Central memory CD8-positive, alpha-beta T cell (primary cell): Measurements from ENCODE around the gene GRIN2A.

Source experiments
- ATAC-seq: fragments of 150-1000 bp; cut with Tn5 transposase; replicated peaks from 2 replicates; pipeline ENCODE4 v1.10.0; 2022; ENCODE audit warnings: mild to moderate bottlenecking, moderate FRiP score, moderate number of reproducible peaks; ENCODE audit not compliant: poor library complexity, severe bottlenecking; ENCODE audit errors: extremely low read depth
- DNase-seq, 2 donors: peaks; one replicate each; pipeline ENCODE4 v3.0.0; 2021; ENCODE audit warnings: low spot score in 2 of 2
- H3K27ac Mint-ChIP-seq: one replicate; pipeline ENCODE4 v1.8.0; 2022; ENCODE audit warnings: low read depth, mild to moderate bottlenecking, moderate library complexity, mixed read lengths
- H3K27me3 Mint-ChIP-seq: one replicate; pipeline ENCODE4 v1.8.0; 2022; ENCODE audit warnings: mixed read lengths
- H3K36me3 Mint-ChIP-seq: one replicate; pipeline ENCODE4 v1.8.0; 2022; ENCODE audit warnings: mild to moderate bottlenecking, moderate library complexity, mixed read lengths; ENCODE audit not compliant: insufficient read depth
- H3K4me1 Mint-ChIP-seq: one replicate; pipeline ENCODE4 v1.8.0; 2022; ENCODE audit warnings: mixed read lengths
- H3K4me3 Mint-ChIP-seq: one replicate; pipeline ENCODE4 v1.8.0; 2022; ENCODE audit warnings: mild to moderate bottlenecking, moderate library complexity, mixed read lengths
- H3K9me3 Mint-ChIP-seq: one replicate; pipeline ENCODE4 v1.8.0; 2022; ENCODE audit warnings: mixed read lengths

GRIN2A gene

GRCh38 chr16:9980981-9981380 is 201.2 kb downstream of the GRIN2A start:
- H3K9me3 Mint-ChIP-seq = no peaks in the 10 kb centered on the region

DNA sequence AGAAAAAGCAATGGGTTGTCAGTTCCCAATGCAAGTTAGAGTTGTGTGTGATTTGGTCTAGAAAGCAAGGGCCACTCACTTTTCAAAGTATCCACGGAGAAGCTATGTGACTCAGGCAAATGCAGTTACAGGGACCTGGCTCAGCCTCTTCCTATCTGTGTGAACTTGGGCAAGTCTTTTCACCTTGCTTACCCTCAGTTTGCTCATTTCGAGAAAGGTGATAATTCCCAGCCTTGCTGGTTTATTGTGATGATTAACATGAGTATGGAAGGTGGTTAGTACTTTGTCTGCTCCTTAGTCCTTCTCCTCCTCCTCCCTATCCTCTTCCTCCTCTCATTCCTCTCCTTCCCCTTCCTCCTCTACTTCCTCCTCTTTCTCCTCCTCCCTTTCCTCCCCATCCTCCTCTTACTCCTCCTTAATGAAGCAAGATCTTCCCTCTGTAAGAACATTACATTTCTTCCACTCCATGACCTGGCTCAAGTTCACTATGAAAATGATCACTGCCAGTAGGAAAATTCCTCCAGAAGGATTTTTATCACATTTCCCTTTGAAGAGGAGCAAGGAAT is 204.0 kb downstream of the GRIN2A start:
- Mint-ChIP-seq H3K27me3 (no peaks in the 10 kb centered on the region), H3K27ac (no peak overlapping the region), H3K9me3 (no peaks in the 10 kb centered on the region), H3K4me1 (no peaks in the 10 kb centered on the region), H3K4me3 (no peak overlapping the region), H3K36me3 (no peaks in the 10 kb centered on the region)
- DNase-seq (no peak), ATAC-seq (no peak)

More at GRCh38 chr16:9980981-9981380, 201.2 kb downstream of the GRIN2A start:
- no peak overlapping the region for H3K27ac Mint-ChIP-seq
- no peaks in the 10 kb centered on the region for H3K4me1 Mint-ChIP-seq
- DNase-seq (no peak), ATAC-seq (no peak)
- no peaks in the 10 kb centered on the region for H3K36me3 Mint-ChIP-seq
- H3K4me3 Mint-ChIP-seq = no peak overlapping the region
- no peaks in the 10 kb centered on the region for H3K27me3 Mint-ChIP-seq

DNA sequence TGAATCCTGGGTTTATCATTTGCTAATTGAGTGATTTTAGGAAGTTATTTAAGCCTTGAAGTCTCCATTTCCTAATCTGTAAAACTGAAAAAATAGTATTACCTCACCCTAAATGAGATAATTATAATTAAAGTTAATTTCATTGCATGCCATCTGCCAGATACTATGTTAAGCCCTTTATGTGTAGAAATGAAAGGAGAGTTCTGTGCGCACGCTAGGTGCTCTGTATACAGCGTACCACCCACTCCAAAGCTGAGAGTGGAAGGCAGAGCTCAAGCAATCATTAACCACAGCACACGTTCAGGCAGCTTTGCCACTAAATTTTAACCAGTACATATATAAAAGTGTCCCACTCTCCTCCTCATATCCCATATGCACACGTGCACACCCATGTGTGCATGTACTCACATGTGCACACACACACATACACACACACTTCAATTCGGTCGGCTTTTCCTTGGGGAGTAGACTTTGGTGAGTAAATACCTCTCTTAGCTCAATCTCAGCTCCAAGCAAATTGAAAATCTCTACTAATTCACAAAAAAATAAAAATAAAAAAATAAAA is 204.8 kb downstream of the GRIN2A start:
- H3K27ac Mint-ChIP-seq = no peak overlapping the region
- no peaks in the 10 kb centered on the region for H3K36me3 Mint-ChIP-seq
- no peaks in the 10 kb centered on the region for H3K4me1 Mint-ChIP-seq
- H3K4me3 Mint-ChIP-seq = no peak overlapping the region
- ATAC-seq (no peak), DNase-seq (no peak)
- peaks cover 4% of the 10 kb centered on the region for H3K9me3 Mint-ChIP-seq
- peaks cover 7% of the 10 kb centered on the region for H3K27me3 Mint-ChIP-seq

DNA sequence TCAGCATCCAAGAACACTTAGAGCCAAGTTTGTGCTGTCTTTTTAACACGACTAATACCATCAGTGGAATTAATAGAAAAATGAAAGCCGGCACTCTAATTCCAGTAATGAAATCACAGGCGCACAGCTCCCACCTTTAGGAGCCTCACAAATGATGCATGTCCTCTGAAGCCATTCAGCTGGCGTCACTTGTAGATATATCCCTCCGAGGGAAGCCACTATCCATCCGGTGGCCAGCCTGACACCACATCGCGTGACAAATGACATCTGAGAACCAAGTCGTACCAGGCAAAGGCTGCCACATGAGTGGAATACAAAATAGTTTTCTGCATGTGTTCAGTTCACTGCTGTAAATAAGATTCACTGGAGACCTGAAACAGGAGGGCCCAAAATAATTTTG is 205.6 kb downstream of the GRIN2A start:
- Mint-ChIP-seq H3K36me3 (no peaks in the 10 kb centered on the region), H3K4me3 (no peak overlapping the region), H3K4me1 (no peaks in the 10 kb centered on the region), H3K27me3 (peaks cover 13% of the 10 kb centered on the region), H3K9me3 (peaks cover 6% of the 10 kb centered on the region), H3K27ac (no peak overlapping the region)
- ATAC-seq (no peak), DNase-seq (no peak)

DNA sequence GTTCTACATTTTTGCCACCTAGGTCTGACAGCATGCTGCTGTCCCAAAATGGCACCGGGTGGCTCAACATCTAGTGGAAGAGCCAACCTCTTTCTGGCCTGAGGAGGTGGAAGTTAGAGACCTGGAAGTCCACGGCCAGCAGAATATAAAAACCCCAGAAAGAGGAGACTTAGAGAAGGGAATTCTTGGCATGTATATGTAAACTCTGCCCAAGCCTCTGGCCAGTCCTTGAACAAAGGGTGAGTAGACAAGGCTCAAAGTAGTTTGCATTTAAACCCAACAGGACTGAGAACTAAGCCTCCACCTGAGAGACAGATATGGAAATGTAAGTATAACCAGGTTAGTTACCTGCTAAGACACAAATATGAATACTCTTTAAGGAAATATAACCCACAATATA is 210.3 kb downstream of the GRIN2A start:
- no peak for DNase-seq
- H3K4me3 Mint-ChIP-seq = no peak overlapping the region
- H3K4me1 Mint-ChIP-seq = no peaks in the 10 kb centered on the region
- ATAC-seq = no peak
- H3K27me3 Mint-ChIP-seq = peaks cover 26% of the 10 kb centered on the region
- H3K27ac Mint-ChIP-seq = no peak overlapping the region
- H3K9me3 Mint-ChIP-seq = peaks cover 18% of the 10 kb centered on the region
- H3K36me3 Mint-ChIP-seq = no peaks in the 10 kb centered on the region

DNA sequence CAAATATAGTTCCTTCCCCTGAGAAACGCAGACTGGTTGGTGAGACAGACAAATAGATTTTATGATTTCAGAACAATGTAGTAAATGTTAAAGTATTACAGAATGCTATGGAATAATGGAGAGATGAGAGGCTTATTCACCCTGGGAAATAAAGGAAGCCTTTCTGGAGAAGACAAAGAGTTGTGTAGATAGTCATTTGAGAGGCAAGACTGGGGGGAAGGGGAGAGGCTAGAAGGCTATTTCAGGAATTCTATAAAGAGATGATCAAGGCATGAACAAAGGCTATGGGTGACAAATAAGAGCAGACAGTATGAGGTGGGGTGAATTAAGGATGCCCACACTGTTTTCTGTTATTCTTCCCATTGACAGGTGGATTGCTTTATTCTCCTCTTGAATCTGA is 211.4 kb downstream of the GRIN2A start:
- ATAC-seq = no peak

DNA sequence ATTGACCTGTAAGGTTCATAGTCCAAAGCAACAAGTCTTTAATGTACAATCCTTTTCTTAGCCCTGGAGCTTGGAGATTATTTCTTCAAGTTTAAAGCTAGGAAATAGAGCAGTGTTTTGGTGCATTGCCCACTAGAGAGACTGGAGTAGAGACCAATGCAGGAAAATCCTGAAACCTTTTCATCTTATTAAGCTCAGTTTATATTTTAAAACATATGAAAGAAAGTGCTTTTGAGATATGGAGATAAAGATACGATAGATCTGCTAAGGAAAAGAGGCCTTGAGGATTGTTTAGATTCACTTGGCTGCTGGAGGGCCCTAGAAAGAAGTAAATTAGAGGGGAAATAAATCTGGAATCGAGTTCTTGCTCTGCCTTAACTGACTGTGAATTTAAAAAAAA is 212.0 kb downstream of the GRIN2A start:
- Mint-ChIP-seq H3K4me3 (no peak overlapping the region), H3K36me3 (no peaks in the 10 kb centered on the region), H3K27me3 (peaks cover 26% of the 10 kb centered on the region), H3K4me1 (no peaks in the 10 kb centered on the region), H3K9me3 (peaks cover 18% of the 10 kb centered on the region), H3K27ac (no peak overlapping the region)
- DNase-seq = no peak
- no peak for ATAC-seq

More for the DNA sequence above, 211.4 kb downstream of the GRIN2A start:
- no peak for DNase-seq
- H3K27me3 Mint-ChIP-seq = peaks cover 26% of the 10 kb centered on the region
- H3K4me1 Mint-ChIP-seq = no peaks in the 10 kb centered on the region
- no peak overlapping the region for H3K27ac Mint-ChIP-seq
- no peaks in the 10 kb centered on the region for H3K36me3 Mint-ChIP-seq
- peaks cover 18% of the 10 kb centered on the region for H3K9me3 Mint-ChIP-seq
- no peak overlapping the region for H3K4me3 Mint-ChIP-seq

- H3K4me1 Mint-ChIP-seq = no peaks in the 10 kb centered on the region
- DNase-seq = no peak
- ATAC-seq = no peak
- H3K9me3 Mint-ChIP-seq = peaks cover 18% of the 10 kb centered on the region
- no peaks in the 10 kb centered on the region for H3K36me3 Mint-ChIP-seq
- no peak overlapping the region for H3K27ac Mint-ChIP-seq
- H3K27me3 Mint-ChIP-seq = peaks cover 26% of the 10 kb centered on the region
- H3K4me3 Mint-ChIP-seq = no peak overlapping the region
These were observed 212.6 kb downstream of the GRIN2A start for GRCh38 chr16:9969580-9969979.

- Mint-ChIP-seq H3K36me3 (no peaks in the 10 kb centered on the region), H3K27me3 (peaks cover 14% of the 10 kb centered on the region), H3K27ac (no peak overlapping the region), H3K9me3 (peaks cover 13% of the 10 kb centered on the region), H3K4me3 (no peak overlapping the region), H3K4me1 (no peaks in the 10 kb centered on the region)
- no peak for DNase-seq
- no peak for ATAC-seq
These were observed 215.6 kb downstream of the GRIN2A start for GRCh38 chr16:9966569-9967157.

DNA sequence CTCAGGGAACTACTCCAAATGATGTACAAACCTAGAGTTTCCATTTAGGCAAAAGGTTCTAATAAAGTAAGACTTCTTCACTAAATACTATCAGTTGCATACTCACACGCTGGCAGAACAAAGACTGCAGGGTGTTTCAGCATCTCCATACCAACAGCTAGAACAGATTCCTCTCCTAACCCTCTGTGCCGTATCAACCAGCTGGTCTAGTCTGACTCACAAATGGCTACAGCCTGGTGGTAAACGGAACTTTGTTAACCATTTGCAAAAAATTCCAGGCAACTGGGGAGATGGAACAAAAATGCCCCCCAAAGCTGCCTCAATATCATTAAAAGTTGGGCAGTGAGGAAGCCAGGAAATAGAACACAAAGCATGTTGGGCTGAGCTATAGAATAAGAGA is 217.1 kb downstream of the GRIN2A start:
- no peak overlapping the region for H3K4me3 Mint-ChIP-seq
- H3K27ac Mint-ChIP-seq = no peak overlapping the region
- no peaks in the 10 kb centered on the region for H3K27me3 Mint-ChIP-seq
- H3K9me3 Mint-ChIP-seq = peaks cover 6% of the 10 kb centered on the region
- ATAC-seq = no peak
- no peak for DNase-seq
- no peaks in the 10 kb centered on the region for H3K36me3 Mint-ChIP-seq
- no peaks in the 10 kb centered on the region for H3K4me1 Mint-ChIP-seq

GRCh38 chr16:9964426-9964825 is 217.8 kb downstream of the GRIN2A start:
- no peak overlapping the region for H3K27ac Mint-ChIP-seq

GRCh38 chr16:9957433-9957832 is 224.8 kb downstream of the GRIN2A start:
- no peak for DNase-seq
- Mint-ChIP-seq H3K27ac (no peak overlapping the region), H3K27me3 (no peaks in the 10 kb centered on the region), H3K4me1 (no peaks in the 10 kb centered on the region), H3K36me3 (no peaks in the 10 kb centered on the region), H3K4me3 (no peak overlapping the region), H3K9me3 (no peaks in the 10 kb centered on the region)
- ATAC-seq = no peak

More at GRCh38 chr16:9964426-9964825, 217.8 kb downstream of the GRIN2A start:
- ATAC-seq (no peak), DNase-seq (no peak)
- peaks cover 6% of the 10 kb centered on the region for H3K9me3 Mint-ChIP-seq
- no peaks in the 10 kb centered on the region for H3K36me3 Mint-ChIP-seq
- H3K27me3 Mint-ChIP-seq = no peaks in the 10 kb centered on the region
- H3K4me3 Mint-ChIP-seq = no peak overlapping the region
- H3K4me1 Mint-ChIP-seq = no peaks in the 10 kb centered on the region

DNA sequence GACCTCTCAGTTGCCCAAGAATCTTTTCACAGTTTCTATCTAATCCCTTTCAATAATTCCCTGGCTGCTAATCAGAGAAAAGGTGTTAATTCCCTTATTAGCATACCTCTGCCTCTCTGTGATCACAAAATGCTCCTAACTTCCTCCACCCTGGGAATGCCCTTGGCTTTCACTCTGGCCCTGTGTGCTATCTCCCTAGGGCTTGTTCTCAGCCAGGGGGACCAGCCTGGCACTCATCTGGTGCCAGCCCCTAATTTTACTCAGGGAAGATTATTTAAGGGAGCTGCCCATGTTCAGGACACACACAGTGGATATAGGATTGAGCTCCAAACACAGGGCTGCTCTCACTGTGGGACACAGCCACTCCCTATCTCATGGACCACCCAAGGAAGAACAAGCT is 225.2 kb downstream of the GRIN2A start:
- DNase-seq (no peak), ATAC-seq (no peak)
- Mint-ChIP-seq H3K4me1 (no peaks in the 10 kb centered on the region), H3K9me3 (no peaks in the 10 kb centered on the region), H3K36me3 (no peaks in the 10 kb centered on the region), H3K4me3 (no peak overlapping the region), H3K27me3 (no peaks in the 10 kb centered on the region), H3K27ac (no peak overlapping the region)
